ENCODE results near the gene PPP1R15A.

- TF ChIP-seq POLR2A (IDR thresholded peaks at IDR 0.05) = peak in 1 of 2 donors; percentile 29
- TF ChIP-seq CTCF (IDR thresholded peaks at IDR 0.05) = peak; percentile 91 to 98 (median 94)
Observed at GRCh38 chr19:48835734-48836088, 36.5 kb upstream of the PPP1R15A start.
